GM18508 (cell line): ENCODE results near the gene ACBD3.

Source experiments
- ATAC-seq: cut with Tn5 transposase; IDR thresholded peaks from one replicate; pipeline ENCODE4 v1.9.1; 2021; ENCODE audit warnings: moderate number of reproducible peaks; ENCODE audit not compliant: insufficient read depth, unreplicated experiment

The ACBD3 gene

GRCh38 chr1:226186124-226187018 lies at the start of gene ACBD3:
TSS of gene ACBD3 (minus strand) at chr1:226186741. CDS start at chr1:226186675, 66 bp downstream.
- ATAC-seq = peak; percentile 78

DNA sequence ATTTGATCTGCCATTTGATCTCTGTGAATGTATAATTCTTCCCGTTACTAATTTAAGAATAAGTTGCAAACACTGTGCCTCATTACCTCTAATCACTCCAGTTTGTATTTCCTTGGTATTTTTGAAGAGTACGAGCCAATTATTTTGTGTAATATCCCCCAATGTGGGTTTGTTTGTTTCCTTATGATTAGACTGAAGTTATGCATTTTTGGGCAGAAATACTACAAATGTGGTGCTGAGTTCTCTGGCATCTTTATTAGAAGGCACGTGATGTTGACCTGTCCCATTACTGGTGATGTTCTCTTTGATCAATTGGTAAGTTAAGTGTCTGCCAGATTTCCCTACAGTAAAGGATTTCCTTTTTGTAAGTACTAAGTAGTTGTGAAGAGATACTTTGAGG lies 47.3 kb upstream of the ACBD3 start:
- ATAC-seq = no peak

- no peak for ATAC-seq
Observed at GRCh38 chr1:226233293-226233692, 46.8 kb upstream of the ACBD3 start.

GRCh38 chr1:226226601-226227000 lies 40.1 kb upstream of the ACBD3 start:
- ATAC-seq = no peak

DNA sequence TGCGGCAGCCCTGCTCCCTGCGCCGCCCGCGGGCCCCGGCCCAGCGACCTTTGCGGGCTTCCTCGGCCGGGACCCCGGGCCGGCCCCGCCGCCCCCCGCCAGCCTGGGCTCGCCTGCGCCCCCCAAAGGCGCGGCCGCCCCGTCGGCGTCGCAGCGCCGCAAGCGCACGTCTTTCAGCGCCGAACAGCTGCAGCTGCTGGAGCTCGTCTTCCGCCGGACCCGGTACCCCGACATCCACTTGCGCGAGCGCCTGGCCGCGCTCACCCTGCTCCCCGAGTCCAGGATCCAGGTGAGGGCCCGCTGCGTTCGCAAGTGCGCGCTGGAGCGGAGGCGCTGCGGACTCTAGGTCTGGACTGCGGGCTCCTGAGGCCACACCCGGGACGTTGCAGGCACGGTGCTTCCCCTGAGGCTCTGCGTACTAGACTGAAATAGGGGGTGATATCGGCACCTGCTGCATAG lies 37.3 kb upstream of the ACBD3 start:
- peak; percentile 60 for ATAC-seq

DNA sequence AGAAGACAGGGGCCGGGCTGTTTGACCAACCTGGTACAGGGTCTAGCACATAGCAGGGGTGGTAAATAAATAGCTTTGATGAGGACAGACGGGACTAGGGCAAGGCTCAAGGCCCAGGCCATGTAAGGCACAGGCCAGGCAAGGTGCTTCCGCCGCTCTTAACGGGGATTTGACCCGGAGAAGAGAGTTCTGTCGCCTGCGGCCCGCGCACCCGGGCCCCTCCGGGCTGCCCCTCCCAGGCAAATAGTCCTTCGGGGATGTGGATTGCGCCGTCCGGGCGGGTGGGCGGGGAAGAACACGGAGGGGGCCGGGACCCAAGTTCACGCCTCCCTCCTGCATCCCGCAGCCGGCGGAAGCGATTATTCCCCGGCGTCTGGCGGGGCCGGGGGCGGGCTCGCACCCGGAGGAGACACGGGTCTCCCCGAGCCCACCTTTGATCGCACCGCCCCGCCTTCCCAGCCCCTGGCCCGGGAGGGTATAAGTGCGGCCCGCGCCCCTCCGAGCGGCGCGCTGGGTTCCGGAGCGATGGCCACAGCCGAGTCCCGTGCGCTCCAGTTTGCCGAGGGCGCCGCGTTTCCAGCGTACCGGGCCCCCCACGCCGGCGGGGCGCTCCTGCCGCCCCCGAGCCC lies 36.7 kb upstream of the ACBD3 start, which contains the start of gene MIXL1:
Gene MIXL1, plus strand, starts transcription at position 508 of the 629 bp plus-strand sequence. Its CDS starts 18 bp downstream, at position 526.
- no peak for ATAC-seq

GRCh38 chr1:226222686-226223085 lies 36.1 kb upstream of the ACBD3 start:
- no peak for ATAC-seq

DNA sequence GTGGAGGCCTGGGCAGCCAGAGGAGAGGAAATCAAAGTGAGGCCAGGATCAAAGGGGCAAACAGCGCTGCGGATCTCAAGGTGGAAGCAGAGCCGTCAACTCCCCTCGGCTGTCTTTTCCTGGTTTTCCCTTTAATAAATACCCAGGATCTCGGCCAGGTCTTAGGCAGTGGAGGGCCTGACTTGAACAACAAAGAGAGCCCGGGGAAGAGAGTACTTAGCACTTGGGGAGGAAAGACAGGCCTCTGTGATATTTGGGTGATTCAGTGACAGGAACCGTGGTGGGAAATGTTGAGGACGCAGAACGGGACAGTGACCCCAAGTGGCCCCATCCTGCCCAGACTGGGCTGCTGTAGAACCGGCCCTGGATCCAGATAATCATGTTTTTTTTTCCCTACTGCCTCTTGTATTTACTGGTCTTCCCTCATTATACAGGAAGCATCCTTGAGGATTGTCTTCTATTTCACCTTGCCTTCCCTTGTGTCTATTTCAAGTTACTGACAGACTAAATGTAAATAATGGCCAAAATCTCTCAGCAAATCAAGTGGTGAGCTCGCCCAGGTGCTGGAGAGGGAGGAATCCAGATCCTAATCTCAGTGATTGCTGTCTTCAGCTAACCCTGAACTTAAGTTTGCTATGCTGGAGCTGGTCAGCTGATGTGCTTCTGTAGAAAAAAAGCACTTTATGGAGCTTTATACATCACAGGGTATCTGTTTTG lies 34.1 kb upstream of the ACBD3 start:
- no peak for ATAC-seq

GRCh38 chr1:226217273-226217672 lies 30.7 kb upstream of the ACBD3 start:
- ATAC-seq = no peak

DNA sequence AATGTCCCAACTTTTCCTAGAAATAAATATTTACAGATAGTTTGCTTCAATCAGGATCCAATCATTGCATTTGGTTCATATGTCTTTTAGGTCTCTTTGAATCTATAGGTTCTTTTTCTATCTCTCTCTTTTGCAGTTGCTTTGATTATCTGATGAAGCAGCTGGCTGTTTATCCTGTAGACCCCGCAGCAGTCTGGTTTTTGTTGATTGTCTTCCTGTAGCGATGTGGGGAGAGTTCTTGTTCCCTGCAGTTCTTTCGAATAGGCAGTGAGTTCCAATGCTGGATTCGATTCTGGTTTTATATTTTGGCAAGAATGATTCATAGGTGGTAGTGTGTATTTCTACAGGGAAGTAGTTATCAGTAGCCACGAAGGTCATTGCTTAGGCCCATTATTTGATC lies 29.5 kb upstream of the ACBD3 start:
- no peak for ATAC-seq

GRCh38 chr1:226215239-226215638 lies 28.7 kb upstream of the ACBD3 start:
- ATAC-seq = no peak

DNA sequence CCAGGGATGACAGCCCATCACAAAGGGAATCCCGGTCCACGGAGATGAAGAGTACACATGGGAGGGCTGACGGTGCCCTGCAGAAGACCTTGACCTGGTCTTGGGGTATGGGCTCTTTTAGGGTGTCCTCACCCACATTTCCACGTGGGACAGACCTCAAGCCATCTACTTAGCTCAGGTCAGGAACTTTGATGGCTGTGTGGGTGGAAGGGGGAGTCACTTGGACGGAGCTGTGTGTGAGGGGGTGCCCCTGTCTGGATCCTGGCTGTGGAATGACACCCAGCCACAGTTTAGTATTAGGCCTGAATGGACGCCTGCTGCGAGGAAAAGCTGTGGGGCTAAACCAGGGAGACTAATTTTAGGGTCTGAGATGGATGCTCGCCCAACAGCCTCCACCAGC lies 26.0 kb upstream of the ACBD3 start:
- ATAC-seq = no peak

DNA sequence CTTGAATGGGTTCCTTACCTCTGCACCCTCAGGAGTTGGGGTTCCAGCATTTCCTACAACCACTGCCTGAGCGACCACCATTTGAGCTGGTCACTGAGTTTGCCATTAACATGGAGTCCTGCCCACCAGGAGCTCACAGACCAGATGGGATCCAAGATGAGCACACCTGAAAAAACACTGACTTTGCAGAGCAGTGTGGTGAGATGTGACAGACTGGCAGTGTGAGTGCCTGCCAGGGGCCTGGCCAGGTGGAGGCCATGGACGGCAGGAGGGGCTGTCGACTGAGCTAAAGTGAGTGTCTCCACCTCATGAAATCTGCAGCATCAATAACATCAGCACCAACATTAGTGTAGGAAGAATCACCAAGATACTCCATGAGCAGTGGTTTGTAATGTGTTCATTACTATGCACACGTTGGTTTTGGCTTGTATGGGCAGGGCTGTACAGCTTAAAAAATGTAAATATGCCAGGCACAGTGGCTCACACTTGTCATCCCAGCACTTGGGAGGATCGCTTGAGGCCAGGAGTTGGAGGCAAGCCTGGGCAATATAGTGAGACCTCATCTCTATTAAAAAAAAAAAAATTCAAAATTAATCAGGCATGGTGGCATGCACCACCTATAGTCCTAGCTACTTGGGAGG lies 24.8 kb upstream of the ACBD3 start:
- no peak for ATAC-seq

GRCh38 chr1:226210571-226211176 lies 24.1 kb upstream of the ACBD3 start:
- no peak for ATAC-seq

DNA sequence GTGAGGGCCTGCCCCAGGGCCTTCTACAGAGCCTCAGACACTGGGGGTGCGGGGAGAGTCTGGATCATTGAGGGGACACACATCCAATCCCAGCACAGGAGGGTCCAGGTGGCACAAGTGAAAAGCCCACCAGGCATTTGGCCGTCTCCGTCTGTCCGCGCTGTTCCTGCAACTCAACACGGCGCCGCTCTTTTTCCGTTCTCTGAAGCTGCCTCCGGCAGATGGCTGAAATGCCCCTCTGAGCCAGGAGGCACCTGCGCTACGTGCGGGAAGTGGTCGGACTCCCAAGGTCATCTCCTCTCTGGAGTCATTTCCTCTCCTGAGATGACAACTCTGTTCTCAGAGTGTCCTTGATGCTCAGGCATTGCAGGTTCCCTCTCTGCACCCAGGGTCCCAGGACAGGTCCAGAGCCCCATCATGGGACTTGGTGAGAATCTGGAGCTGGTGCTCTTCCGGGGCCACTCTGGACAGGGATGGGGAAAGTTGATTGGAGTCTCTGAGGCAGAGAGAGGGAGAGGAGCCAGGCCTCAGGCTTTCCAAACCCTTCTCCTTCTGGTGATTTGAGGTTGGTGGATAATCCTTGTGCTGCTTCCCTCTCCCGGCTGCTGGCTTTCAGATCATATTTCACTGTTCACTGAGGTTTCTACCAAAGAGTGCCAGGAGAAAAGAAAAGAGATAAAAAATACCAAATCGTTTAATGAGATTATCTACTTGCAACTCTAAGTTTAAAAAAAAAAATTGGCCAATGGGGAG lies 22.9 kb upstream of the ACBD3 start:
- ATAC-seq = no peak

DNA sequence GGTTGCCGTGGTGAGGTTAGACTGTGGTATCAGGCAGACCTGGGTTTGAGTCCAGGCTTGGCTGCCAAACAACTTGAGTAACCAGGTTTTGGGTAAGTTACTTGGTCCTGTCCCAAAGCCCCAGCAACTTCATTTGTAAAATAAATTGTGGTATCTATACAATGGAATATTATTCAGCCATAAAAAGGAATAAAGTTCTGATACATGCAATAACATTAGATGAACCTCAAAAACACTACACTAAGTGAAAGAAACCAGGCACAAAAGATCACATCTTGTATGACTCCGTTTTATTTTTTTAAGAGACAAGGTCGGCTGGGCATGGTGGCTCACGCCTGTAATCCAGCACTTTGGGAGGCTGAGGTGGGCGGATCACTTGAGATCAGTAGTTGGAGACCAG lies 20.5 kb upstream of the ACBD3 start:
- ATAC-seq = no peak

GRCh38 chr1:226204198-226204597 lies 17.7 kb upstream of the ACBD3 start:
- ATAC-seq = no peak

DNA sequence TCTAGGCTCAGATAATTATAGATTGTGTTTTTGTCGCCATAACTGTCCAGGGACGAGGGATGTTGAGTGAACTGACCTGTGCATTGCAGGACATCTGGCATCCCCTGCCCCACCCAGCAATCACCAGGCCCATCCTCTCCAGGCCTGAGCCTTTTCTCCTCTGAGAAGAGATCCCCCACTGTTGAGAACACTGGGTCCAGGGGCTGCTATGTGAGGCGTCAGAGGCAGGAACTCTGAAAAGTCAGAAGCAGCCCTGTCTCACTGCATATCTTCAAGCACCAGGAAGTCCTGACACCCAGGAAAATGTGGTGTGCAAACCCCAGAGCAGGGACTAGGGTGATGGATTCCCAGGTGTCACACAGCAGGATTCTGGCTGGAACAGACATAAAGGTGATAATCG lies 17.1 kb upstream of the ACBD3 start:
- ATAC-seq = no peak

- no peak for ATAC-seq
Observed at GRCh38 chr1:226203240-226203639, 16.7 kb upstream of the ACBD3 start.
